ENCODE measurements around the gene ADAM30. TPM values are rescaled to one million over a fixed set of nuclear protein-coding genes. Genes with fewer than 3 reads are reported as not detected.

ADAM30 gene
- not detected for total RNA-seq

DNA sequence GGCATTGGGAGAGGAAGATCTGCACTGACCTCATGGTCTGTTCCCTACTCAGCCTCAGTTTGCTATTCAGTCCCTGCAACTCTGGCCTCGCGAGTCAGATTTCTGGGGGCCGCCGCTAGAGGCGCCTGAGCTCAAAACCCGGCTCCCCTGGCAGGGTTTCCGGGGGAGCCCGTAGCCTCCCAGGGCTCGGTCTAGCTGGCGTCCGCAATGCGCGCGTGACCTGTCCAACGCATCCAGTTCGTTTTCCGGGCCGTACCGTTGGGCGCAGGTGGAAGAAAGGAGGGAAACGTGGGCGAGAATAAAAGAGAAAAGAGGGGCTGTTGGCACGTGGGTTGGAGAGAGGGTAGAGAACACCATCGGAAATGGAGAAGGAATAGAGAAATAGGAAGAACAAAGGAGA lies at the start of gene ADAM30:
Gene ADAM30 (minus strand): TSS at position 213 of the 400 bp plus-strand sequence. CDS start 179 bp downstream, at position 34.
- no peak for DNase-seq (ENCODE audit: low spot score)

- DNase-seq (ENCODE audit: low spot score) = no peak
Measured at GRCh38 chr1:119943216-119943615, 46.9 kb upstream of the ADAM30 start.

GRCh38 chr1:119941392-119941791 lies 45.1 kb upstream of the ADAM30 start:
- DNase-seq (ENCODE audit: low spot score) = no peak

GRCh38 chr1:119940697-119941096 lies 44.4 kb upstream of the ADAM30 start:
- no peak for DNase-seq (ENCODE audit: low spot score)

DNA sequence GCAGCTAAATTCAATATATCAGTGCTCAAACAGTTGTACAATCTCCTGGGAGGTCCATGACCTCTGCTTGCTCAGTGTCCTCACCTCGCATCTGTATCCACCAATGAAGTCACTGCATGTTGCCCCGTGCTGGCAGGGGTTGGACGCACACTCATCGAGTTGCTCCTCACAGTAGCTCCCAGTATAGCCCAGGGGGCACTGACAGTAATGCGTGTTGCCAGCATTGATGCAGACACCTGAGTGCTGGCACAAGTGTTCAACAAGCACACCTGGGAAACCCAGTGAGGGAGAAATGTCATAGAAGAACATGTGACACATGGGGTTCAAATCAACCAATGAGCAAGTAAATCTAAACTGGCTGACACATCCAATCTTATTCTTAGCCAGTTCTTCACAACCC lies 40.9 kb upstream of the ADAM30 start:
- no peak for DNase-seq (ENCODE audit: low spot score)

- DNase-seq (ENCODE audit: low spot score) = no peak
Measured at GRCh38 chr1:119935915-119936314, 39.6 kb upstream of the ADAM30 start.

DNA sequence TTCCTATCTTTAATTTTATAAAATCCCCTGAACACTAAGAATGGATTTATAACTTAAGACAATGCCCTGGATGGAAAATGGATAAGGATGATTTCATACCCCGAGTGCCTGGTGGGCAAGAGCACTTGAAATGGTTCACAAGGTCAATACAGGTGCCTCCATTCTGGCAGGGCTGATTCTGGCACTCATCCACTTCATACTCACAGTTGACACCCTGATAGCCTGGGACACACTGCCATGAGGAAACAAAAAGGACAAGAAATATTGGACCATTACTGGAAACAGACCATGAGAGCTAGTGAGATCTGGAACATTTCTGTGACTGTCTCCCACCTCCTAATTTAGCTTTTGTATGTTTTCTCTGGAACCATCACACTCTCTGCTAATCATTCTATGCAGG lies 39.1 kb upstream of the ADAM30 start:
- DNase-seq (ENCODE audit: low spot score) = no peak

DNA sequence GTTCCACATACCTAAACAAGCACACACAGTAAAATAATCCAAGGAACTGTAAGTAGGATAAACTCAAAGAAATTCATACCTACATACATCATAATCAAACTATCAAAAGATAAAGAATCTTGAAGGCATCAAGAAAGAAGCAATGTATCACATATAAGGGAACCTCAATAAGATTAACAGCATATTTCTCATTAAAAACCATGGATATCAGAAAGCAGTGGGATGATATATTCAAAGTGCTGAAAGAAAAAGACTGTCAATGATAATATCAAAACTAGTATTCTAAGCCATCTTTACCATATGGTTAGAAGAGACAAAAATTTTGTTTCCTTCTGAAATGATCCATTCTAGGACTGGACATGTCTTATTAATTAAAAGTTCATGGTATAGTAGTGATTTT lies 37.1 kb upstream of the ADAM30 start:
- DNase-seq (ENCODE audit: low spot score) = no peak

GRCh38 chr1:119929643-119930315 lies 33.5 kb upstream of the ADAM30 start:
- no peak for DNase-seq (ENCODE audit: low spot score)

DNA sequence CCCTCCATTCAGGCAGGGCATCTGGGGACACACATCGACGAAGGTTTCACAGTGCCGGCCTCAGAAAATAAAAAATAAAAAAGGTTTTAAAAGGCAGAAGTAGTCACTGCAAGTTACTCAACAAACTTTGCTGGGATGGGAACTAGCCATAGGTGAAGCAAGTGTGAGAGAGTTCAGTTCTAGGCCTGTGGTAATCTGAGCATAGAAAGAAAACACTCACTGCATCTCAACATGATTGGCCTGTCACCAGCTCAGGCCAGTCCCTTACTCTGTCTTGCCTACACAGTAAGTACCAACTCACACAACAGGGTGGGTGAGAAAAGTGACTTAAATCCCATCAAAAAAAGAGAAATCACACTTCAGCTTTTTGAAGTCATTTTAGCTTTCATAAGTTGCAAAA lies 30.2 kb upstream of the ADAM30 start:
- no peak for DNase-seq (ENCODE audit: low spot score)

- no peak for DNase-seq (ENCODE audit: low spot score)
Measured at GRCh38 chr1:119924948-119925898, 28.9 kb upstream of the ADAM30 start.

DNA sequence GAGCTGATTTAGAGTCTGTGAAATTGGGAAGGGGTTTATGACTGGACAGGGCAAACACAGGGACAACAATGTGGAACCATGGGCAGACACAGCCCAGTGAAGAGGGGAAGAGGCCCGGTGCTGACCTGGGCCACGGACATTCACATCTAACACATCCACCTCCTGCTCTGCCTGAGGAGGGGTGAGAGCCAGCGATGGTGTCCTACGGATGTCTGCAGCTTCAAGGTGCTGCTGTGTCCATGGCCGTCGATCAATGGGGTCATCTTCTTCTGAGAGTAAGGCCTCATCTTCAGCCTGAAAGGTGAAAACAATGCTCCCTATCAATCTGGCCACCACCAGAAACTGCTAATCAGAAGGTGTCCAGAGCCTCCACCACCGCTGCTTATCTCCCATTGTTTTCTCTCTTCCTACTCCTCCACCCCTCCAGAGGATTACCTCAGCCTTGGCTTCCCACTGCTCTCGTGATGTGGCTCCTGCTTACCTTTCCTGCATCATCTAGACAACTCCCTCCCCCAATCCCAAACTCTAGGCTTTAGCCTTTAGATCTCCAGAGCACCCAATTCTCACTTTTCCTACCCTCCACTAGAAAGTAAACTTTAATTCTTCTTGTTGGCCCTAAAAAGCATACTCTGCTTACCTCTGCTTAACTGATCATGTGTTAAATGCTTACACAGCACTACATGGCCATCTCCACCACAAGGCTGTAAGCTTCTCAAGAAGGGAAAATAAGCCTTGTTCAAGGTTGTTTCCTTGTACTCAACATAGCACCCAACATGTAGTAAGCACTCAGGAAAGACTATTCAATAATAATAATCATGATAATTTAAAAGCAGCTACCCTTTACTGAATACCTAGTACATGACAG lies 24.0 kb upstream of the ADAM30 start:
- DNase-seq (ENCODE audit: low spot score) = no peak

DNA sequence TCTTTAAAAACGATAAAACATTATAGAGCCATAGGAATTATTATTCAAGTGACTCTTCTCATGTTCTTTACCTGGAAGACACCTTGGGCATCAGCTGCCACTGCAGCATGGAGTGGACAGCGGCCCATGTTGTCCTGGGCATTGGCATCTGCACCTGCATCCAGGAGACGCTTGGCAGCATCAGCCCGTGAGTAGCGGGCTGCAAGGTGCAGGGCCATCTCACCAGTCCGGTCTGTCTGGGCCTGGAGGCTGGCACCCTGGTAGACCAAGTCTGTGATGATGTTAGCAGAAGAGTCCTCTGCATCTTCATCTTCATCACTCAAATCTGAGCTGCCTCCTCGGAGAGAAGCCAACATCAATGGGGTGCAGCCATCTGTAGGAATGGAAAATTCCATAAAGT lies 22.9 kb upstream of the ADAM30 start:
- no peak for DNase-seq (ENCODE audit: low spot score)

GRCh38 chr1:119918301-119918700 lies 22.0 kb upstream of the ADAM30 start:
- no peak for DNase-seq (ENCODE audit: low spot score)

DNA sequence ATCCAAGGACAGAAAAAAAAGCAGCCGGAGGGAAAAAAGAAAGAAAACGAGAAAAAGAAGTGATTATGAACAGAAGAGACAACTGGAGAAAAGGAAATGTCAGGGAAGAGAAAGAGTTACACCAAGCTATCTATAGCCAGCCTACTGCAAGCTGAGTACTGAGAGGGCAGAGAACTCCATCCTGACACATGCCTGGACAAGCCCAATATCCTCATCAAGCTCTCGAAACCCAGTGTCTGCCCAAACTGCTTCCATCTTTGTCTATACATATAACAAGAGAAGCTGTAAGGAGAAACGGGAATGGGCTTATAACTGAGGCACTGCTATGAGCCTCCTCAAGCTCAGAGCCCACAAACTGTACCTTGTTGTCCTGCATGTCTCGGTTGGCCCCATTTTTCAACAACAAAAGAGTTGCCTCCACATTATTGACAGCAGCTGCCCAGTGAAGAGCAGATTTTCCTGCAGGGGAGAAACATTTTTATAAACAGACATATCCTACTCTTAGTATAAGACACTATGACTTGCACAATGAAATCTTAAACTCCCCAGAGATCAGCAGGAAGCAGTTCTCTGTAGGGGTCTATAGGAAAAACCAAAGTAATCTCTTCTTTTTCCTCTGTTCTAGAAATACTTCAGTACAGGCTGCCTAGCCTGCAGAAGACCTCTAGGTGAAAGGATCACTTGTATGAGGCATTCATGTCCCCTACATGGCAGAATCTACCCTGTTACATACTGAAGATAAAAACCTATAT lies 21.2 kb upstream of the ADAM30 start:
- DNase-seq (ENCODE audit: low spot score) = no peak

- DNase-seq (ENCODE audit: low spot score) = no peak
Measured at GRCh38 chr1:119915517-119915916, 19.2 kb upstream of the ADAM30 start.

GRCh38 chr1:119914071-119914470 lies 17.8 kb upstream of the ADAM30 start:
- DNase-seq (ENCODE audit: low spot score) = no peak

GRCh38 chr1:119912963-119913362 lies 16.6 kb upstream of the ADAM30 start:
- no peak for DNase-seq (ENCODE audit: low spot score)

- DNase-seq (ENCODE audit: low spot score) = no peak
Measured at GRCh38 chr1:119911775-119912174, 15.5 kb upstream of the ADAM30 start.

- no peak for DNase-seq (ENCODE audit: low spot score)
Measured at GRCh38 chr1:119910618-119911017, 14.3 kb upstream of the ADAM30 start.

DNA sequence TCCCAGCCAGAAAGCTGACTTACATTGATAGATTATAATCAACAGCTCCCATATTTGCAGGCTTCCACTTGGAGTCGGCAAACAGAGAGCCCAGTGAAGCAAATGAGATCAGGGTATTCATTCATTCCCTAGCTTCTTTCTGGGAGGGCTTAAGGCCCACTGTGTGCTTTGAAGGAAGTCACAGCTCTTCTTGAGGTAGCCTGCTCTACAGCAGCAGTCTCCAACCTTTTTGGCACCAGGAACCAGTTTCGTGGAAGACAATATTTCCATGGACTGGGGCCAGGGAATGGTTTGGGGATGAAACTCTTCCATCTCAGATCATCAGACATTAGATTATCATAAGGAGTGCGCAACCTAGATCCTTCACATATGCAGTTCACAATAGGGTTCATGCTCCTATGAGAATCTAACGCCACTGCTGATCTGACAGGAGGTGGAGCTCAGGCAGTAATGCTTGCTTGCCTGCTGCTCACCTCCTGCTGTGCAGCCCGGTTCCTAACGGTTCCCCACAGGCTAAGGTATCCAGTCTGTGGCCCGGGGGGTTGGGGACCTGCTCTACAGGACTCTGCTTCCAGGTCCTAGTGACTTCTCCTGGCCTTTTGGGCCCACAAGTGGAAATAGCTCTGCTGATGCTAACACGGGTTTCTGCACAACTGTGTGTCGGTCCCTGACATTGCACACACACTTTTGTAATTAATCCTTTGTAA lies 13.7 kb upstream of the ADAM30 start:
- no peak for DNase-seq (ENCODE audit: low spot score)

All from ureter (tissue), 1 donor.